GM21619 (cell line): ENCODE results near the gene SIRT7.

ENCODE experiments used
- ATAC-seq: cut with Tn5 transposase; IDR thresholded peaks from one replicate; pipeline ENCODE4 v1.9.1; 2021; ENCODE audit not compliant: unreplicated experiment

SIRT7 gene

GRCh38 chr17:81921537-81921862 lies 3.5 kb upstream of the SIRT7 start:
- no peak for ATAC-seq

- no peak for ATAC-seq
Measured at GRCh38 chr17:81920612-81921536, 2.9 kb upstream of the SIRT7 start.

GRCh38 chr17:81918832-81919545 lies 1.0 kb upstream of the SIRT7 start:
- no peak for ATAC-seq

- ATAC-seq, result peak; percentile 15
Measured at GRCh38 chr17:81918333-81918669, 325 bp upstream of the SIRT7 start.

GRCh38 chr17:81916234-81917001 lies 1.6 kb downstream of the SIRT7 start:
- no peak for ATAC-seq

- ATAC-seq, result no peak
Measured at GRCh38 chr17:81915331-81915730, 2.6 kb downstream of the SIRT7 start.

GRCh38 chr17:81914103-81914850 lies 3.7 kb downstream of the SIRT7 start:
- ATAC-seq, result no peak

GRCh38 chr17:81913394-81914102 lies 4.4 kb downstream of the SIRT7 start:
- no peak for ATAC-seq

- ATAC-seq, result no peak
Measured at GRCh38 chr17:81912441-81913309, 5.3 kb downstream of the SIRT7 start.

- ATAC-seq, result no peak
Measured at GRCh38 chr17:81911969-81912368, 6.0 kb downstream of the SIRT7 start.

GRCh38 chr17:81911277-81911961 lies 6.6 kb downstream of the SIRT7 start, which contains the start of gene PCYT2:
Gene PCYT2 (minus strand): TSS chr17:81911399. CDS start chr17:81911355, 44 bp downstream.
- peak; percentile 64 for ATAC-seq

GRCh38 chr17:81910840-81911276 lies 7.1 kb downstream of the SIRT7 start:
- peak; percentile 17 for ATAC-seq

- no peak for ATAC-seq
Measured at GRCh38 chr17:81909966-81910839, 7.8 kb downstream of the SIRT7 start.

- ATAC-seq, result no peak
Measured at GRCh38 chr17:81909231-81909630, 8.7 kb downstream of the SIRT7 start.

- no peak for ATAC-seq
Measured at GRCh38 chr17:81908793-81909192, 9.2 kb downstream of the SIRT7 start.

- ATAC-seq, result no peak
Measured at GRCh38 chr17:81907219-81908145, 10.5 kb downstream of the SIRT7 start.
